A549 (cell line): ENCODE measurements around the gene SAPCD2. TPM values are rescaled to one million over a fixed set of nuclear protein-coding genes. Genes with fewer than 3 reads are reported as not detected.

Experiments used
- ATAC-seq, 2 experiments: fragments of 200-7000 bp in 1 of 2; fragments of >200 bp in 1 of 2; cut with Nextera tagmentation in 1 of 2; cut with Tn5 transposase in 1 of 2; 3 replicates each; pipeline versions ENCODE4 v1.8.0 to v1.9.1; 2018 to 2020; ENCODE audit warnings: mild to moderate bottlenecking in 1 of 2, moderate library complexity in 1 of 2
- CTCF ChIA-PET: fragments of 300-600 bp; sonication (Branson Sonifier 250); formaldehyde crosslinking; extraction: SDS; loops from one replicate; lab custom pipeline; 2021; ENCODE audit warnings: antibody characterized with exemption, inconsistent platforms; lab: Yijun Ruan, JAX
- POLR2A ChIA-PET: fragments of 350-600 bp; formaldehyde crosslinking; extraction: SDS; loops from one replicate; lab custom pipeline; 2021; ENCODE audit warnings: antibody characterized with exemption, inconsistent platforms; lab: Yijun Ruan, JAX
- DNase-seq, 2 experiments: peaks; one replicate each; pipeline versions ENCODE4 v3.0.0 to v3.0.0-alpha.2; 2011 to 2016; ENCODE audit warnings: low read depth in 1 of 2, low spot score in 1 of 2
- FAIRE-seq: peaks from 2 replicates; lab custom pipeline; 2011; peaks lifted over from hg19 to GRCh38; lab: Jason Lieb, UNC
- H3K27ac ChIP-seq, 2 experiments: fragments of >200 bp; sonication (Bioruptor Twin); formaldehyde crosslinking; 3 replicates each; pipeline ENCODE4 v1.5.1; 2016 to 2017
- H3K4me1 ChIP-seq: fragments of >200 bp; sonication (Bioruptor Twin); formaldehyde crosslinking; 3 replicates; pipeline ENCODE4 v1.6.1; 2016
- H3K4me2 ChIP-seq: fragments of >200 bp; sonication (Bioruptor Twin); formaldehyde crosslinking; 3 replicates; pipeline ENCODE4 v1.6.1; 2016
- H3K4me3 ChIP-seq: fragments of >200 bp; sonication (Bioruptor Twin); formaldehyde crosslinking; 3 replicates; pipeline ENCODE4 v1.5.1; 2016
- H3K9me3 ChIP-seq: fragments of >200 bp; sonication (Bioruptor Twin); formaldehyde crosslinking; 3 replicates; pipeline ENCODE4 v1.6.1; 2016
- ATOH8 ChIP-seq: fragments of 250-450 bp; sonication (Bioruptor Pico); IDR thresholded peaks from 2 replicates; pipeline ENCODE4 v1.5.0; 2020; ENCODE audit warnings: low read depth, mild to moderate bottlenecking, moderate library complexity
- BCL3 ChIP-seq: fragments of >200 bp; sonication (Bioruptor Twin); formaldehyde crosslinking; IDR thresholded peaks from 3 replicates; pipeline ENCODE4 v1.6.1; 2016
- CEBPB ChIP-seq, 2 experiments: fragments of >200 bp in 1 of 2; sonication (Bioruptor Twin) in 1 of 2; formaldehyde crosslinking in 1 of 2; IDR thresholded peaks; 2 replicates each; pipeline ENCODE4 v1.6.1; 2012 to 2016
- E2F6 ChIP-seq: IDR thresholded peaks from 2 replicates; pipeline ENCODE4 v1.6.1; 2012; ENCODE audit warnings: low read depth, borderline replicate concordance
- GATA3 ChIP-seq: IDR thresholded peaks from 2 replicates; pipeline ENCODE4 v1.6.1; 2012; ENCODE audit warnings: borderline replicate concordance
- HES2 ChIP-seq: fragments of >200 bp; sonication (Bioruptor Twin); formaldehyde crosslinking; IDR thresholded peaks from 2 replicates; pipeline ENCODE4 v1.6.1; 2016
- HEYL ChIP-seq: fragments of 250-450 bp; sonication (Bioruptor Pico); IDR thresholded peaks from 2 replicates; pipeline ENCODE4 v1.8.0; 2021; ENCODE audit warnings: mild to moderate bottlenecking, moderate library complexity
- HOXB13 ChIP-seq: fragments of 250-450 bp; sonication (Bioruptor Pico); IDR thresholded peaks from 2 replicates; pipeline ENCODE4 v1.5.0; 2020; ENCODE audit warnings: low read depth, mild to moderate bottlenecking, moderate library complexity
- HOXB5 ChIP-seq: fragments of 250-450 bp; sonication (Bioruptor Pico); IDR thresholded peaks from 2 replicates; pipeline ENCODE4 v1.5.0; 2020; ENCODE audit warnings: mild to moderate bottlenecking, moderate library complexity
- JUN ChIP-seq, 2 experiments: fragments of >200 bp; sonication (Bioruptor Twin); formaldehyde crosslinking; IDR thresholded peaks; 2 replicates in 1 of 2; 3 replicates in 1 of 2; pipeline ENCODE4 v1.6.1; 2016 to 2017
- KDM1A ChIP-seq: fragments of 200-600 bp; sonication (generic); IDR thresholded peaks from 2 replicates; pipeline ENCODE4 v1.6.1; 2016; ENCODE audit warnings: low read depth, mild to moderate bottlenecking
- MAX ChIP-seq: IDR thresholded peaks from 2 replicates; pipeline ENCODE4 v1.6.1; 2012
- MYC ChIP-seq: IDR thresholded peaks from 2 replicates; pipeline ENCODE4 v1.6.1; 2012; ENCODE audit warnings: mild to moderate bottlenecking, inconsistent platforms, low read length, improper control_type of control experiment, borderline replicate concordance
- NFE2L2 ChIP-seq: fragments of 150-350 bp; conservative IDR thresholded peaks from 2 replicates; pipeline ENCODE4 v1.6.1; 2014; ENCODE audit warnings: low read length
- PHF8 ChIP-seq: fragments of 200-600 bp; sonication (generic); IDR thresholded peaks from 2 replicates; pipeline ENCODE4 v1.6.1; 2016; ENCODE audit warnings: low read depth, mild to moderate bottlenecking, antibody characterized with exemption, moderate library complexity, borderline replicate concordance
- POLR2A ChIP-seq: IDR thresholded peaks from 2 replicates; pipeline ENCODE4 v1.6.1; 2012; ENCODE audit warnings: mild to moderate bottlenecking, low read length
- RARB ChIP-seq: fragments of 250-450 bp; sonication (Bioruptor Pico); IDR thresholded peaks from 2 replicates; pipeline ENCODE4 v1.8.0; 2021; ENCODE audit warnings: mild to moderate bottlenecking, moderate library complexity
- REST ChIP-seq: fragments of 200-600 bp; sonication (generic); IDR thresholded peaks from 2 replicates; pipeline ENCODE4 v1.6.1; 2016; ENCODE audit warnings: antibody characterized with exemption, mild to moderate bottlenecking, moderate library complexity
- USF2 ChIP-seq: fragments of 450-650 bp; IDR thresholded peaks from 2 replicates; pipeline ENCODE4 v1.6.1; 2014; ENCODE audit warnings: antibody characterized with exemption
- WGBS: methylation state at CpG from one replicate; pipeline ENCODE4 v1.1.6; 2017; ENCODE audit errors: missing lambda C conversion rate; 5-methylcytosine and 5-hydroxymethylcytosine counted together
- polyA plus RNA-seq, 4 experiments: library from polyadenylated mRNA; depleted of rRNA in 3 of 4; stranded (reverse); fragments of >200 nt; fragmentation: RNase III in 1 of 4; extraction: RNeasy Plus Mini Kit Qiagen cat#74134 plus additional on column Dnase treatment in 1 of 4; gene quantifications; 2 replicates in 3 of 4; 3 replicates in 1 of 4; pipeline ENCODE4 v1.2.3, GENCODE V29; 2011 to 2017

The SAPCD2 gene
- polyA plus RNA-seq, 2 of the 4 experiments (the other 2 are of a cell fraction): 6.9 to 14.6 TPM

- Histone ChIP-seq H3K9me3 (no peaks in the 10 kb centered on the region), H3K4me2 (peak within 1 kb of the TSS; percentile 99), H3K27ac (peak within 1 kb of the TSS; percentile 95 to 100), H3K4me1 (peaks cover 41% of the 10 kb centered on the region), H3K4me3 (peak within 1 kb of the TSS; percentile 88)
- ATAC-seq: peak; percentile 79 to 89
- POLR2A ChIA-PET: interaction anchor here (0.6 to 2.5 kb wide), 20 partner anchors 9 to 156 kb away, joined by 3 to 19 read pairs (median 4); partner anchors contain the start of genes DPP7, NPDC1, PAXX and SAPCD2
- FAIRE-seq: peak; percentile 77
- CTCF ChIA-PET: interaction anchor here (0.8 to 24.0 kb wide), 18 partner anchors 10 to 298 kb away, joined by 3 to 321 read pairs (median 6); partner anchors contain the start of genes FUT7, NPDC1, RNF224 and SAPCD2
- TF ChIP-seq JUN (IDR thresholded peaks at IDR 0.05): peak; percentile 73 to 89; a peak in 3 of 5 replicates
- TF ChIP-seq POLR2A: peak; percentile 89
- 0 out of 3 replicates have a peak, but pooled peaks have one; percentile 36 for TF ChIP-seq BCL3
- peak; percentile 67 for TF ChIP-seq E2F6
- peak; percentile 96 for TF ChIP-seq MAX
- peak; percentile 44; the same call in 1 of the 2 replicates for TF ChIP-seq PHF8
- TF ChIP-seq MYC: peak; percentile 98
- TF ChIP-seq USF2: peak; percentile 91
- TF ChIP-seq HEYL (CRISPR knock-in tag): no peak
- no peak for TF ChIP-seq REST
- WGBS: 2% methylated on average over 7 of the region's 101 CpGs
- peak; percentile 94 to 100 for DNase-seq
Measured at GRCh38 chr9:137086531-137087408, 16.4 kb upstream of the SAPCD2 start, which contains the start of gene MAN1B1. MAN1B1 (plus strand) TSS chr9:137086985; CDS start chr9:137087000, 15 bp downstream.

- Histone ChIP-seq H3K4me2 (peak overlapping the region; percentile 78), H3K9me3 (no peaks in the 10 kb centered on the region), H3K4me3 (peak overlapping the region; percentile 88), H3K4me1 (peaks cover 41% of the 10 kb centered on the region), H3K27ac (peak overlapping the region; percentile 95 to 100)
- ChIA-PET CTCF (interaction anchor here (0.5 to 24.0 kb wide), 21 partner anchors 10 to 327 kb away, joined by 3 to 321 read pairs (median 5); partner anchors contain the start of genes FUT7, NPDC1, RNF224 and SAPCD2), POLR2A (interaction anchor here (0.9 to 2.5 kb wide), 16 partner anchors 9 to 156 kb away, joined by 3 to 19 read pairs (median 4); partner anchors contain the start of genes DPP7, NPDC1, PAXX and SAPCD2)
- FAIRE-seq: no peak
- DNase-seq: peak; percentile 35 to 48
- peak; percentile 30 to 32 for ATAC-seq
- WGBS: 4% methylated on average over 33 of the region's 58 CpGs
- peak; percentile 47 for TF ChIP-seq PHF8
- no peak for TF ChIP-seq CEBPB (IDR thresholded peaks at IDR 0.05)
- TF ChIP-seq HOXB13 (CRISPR knock-in tag): peak; percentile 79; the same call in 1 of the 2 replicates
- no peak for TF ChIP-seq KDM1A
- no peak for TF ChIP-seq HES2
- TF ChIP-seq MYC: 0 out of 2 replicates have a peak, but pooled peaks have one; percentile 29
- 0 out of 2 replicates have a peak, but pooled peaks have one; percentile 39 for TF ChIP-seq E2F6
- peak; percentile 45 for TF ChIP-seq HOXB5 (CRISPR knock-in tag)
- no peak for TF ChIP-seq NFE2L2
- peak; percentile 18; the same call in 1 of the 2 replicates for TF ChIP-seq POLR2A
- peak; percentile 40; the same call in 1 of the 2 replicates for TF ChIP-seq ATOH8 (CRISPR knock-in tag)
- TF ChIP-seq RARB: 0 out of 2 replicates have a peak, but pooled peaks have one; percentile 41
- 0 out of 2 replicates have a peak, but pooled peaks have one; percentile 5 for TF ChIP-seq GATA3
- peak; percentile 90 for TF ChIP-seq MAX
Measured at GRCh38 chr9:137085920-137086530, 15.7 kb upstream of the SAPCD2 start.
